ENCODE results near the gene RGPD3.
"Not testable (repeated sequence)": the region's sequence is repeated elsewhere in the genome, so short reads cannot be mapped to it uniquely, and the experiment has no call there.

RGPD3 gene

DNA sequence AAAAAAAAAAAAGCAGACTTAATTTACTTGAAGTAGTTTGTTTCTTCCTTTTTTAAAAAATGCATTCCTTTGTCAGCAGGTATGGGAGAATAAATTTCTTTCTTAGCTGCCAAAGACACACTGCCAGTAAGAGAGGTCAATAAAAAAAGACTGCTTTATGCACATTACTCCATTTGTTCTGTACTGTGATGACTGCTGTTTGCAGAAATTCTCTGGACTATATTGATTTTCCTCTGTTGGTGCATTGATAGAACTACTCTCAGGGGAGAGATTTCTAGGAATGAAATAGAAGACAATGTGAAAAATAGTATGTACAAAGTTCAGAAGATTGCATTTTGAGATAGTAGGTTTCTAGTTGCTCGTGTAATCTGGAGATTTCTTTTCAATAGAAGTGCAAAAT, 11.3 kb upstream of the RGPD3 start:
- not testable (repeated sequence) for DNase-seq

- DNase-seq: not testable (repeated sequence)
Measured at GRCh38 chr2:106477647-106478046, 9.4 kb upstream of the RGPD3 start.

DNA sequence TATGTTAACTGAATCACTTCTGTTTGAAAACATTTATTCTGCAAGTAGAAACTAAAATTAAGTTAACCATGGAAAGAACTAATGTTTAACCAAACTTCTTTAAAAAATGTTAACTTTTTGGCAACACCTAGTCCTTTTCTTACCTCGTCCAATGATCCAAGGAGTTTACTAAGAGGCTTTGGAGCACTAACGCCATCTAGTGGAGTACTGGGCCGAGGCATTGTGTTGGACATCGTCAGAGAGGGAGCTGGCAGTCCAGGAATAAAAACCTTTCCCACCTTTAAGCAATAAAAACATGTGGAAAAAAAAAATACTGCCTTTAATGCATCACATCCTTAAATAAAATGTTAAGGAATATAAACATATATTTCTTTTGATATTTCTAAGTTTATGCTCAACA, 2.4 kb upstream of the RGPD3 start:
- not testable (repeated sequence) for DNase-seq

GRCh38 chr2:106467516-106467915, 697 bp downstream of the RGPD3 start:
- not testable (repeated sequence) for DNase-seq

DNA sequence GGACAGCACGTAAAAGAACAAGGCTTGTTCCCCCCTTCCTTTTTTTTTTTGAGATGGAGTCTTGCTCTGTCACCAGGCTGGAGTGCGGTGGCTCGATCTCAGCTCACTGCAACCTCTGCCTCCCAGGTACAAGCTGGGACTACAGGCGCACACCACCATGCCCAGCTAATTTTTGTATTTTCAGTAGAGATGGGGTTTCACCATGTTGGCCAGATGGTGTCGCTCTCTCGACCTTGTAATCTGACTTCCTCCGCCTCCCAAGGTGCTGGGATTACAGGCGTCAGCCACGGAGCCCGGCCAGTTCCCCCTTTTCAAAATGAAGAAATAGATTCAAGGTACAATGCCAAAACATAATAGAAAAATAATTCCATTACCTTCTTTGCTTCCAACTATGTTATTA, 6.3 kb downstream of the RGPD3 start:
- DNase-seq: not testable (repeated sequence)

DNA sequence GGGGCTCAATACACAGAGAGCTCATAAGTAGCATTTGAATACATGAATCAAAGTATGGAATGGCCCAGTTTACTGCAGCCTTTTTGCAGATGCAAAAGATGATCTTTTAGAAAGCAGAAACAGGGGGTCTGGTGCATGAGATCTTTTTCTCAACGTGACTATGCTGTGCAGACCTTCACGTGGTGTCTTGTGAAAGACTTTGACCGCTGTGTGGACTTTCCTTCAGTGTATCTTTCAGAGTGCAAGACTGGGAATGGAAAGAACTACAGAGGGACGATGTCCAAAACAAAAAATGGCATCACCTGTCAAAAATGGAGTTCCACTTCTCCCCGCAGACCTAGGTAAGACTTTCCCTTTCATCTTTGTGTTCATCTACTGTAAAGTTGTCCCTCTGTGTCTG, 77.5 kb downstream of the RGPD3 start:
- not testable (repeated sequence) for DNase-seq

- not testable (repeated sequence) for DNase-seq
Measured at GRCh38 chr2:106388814-106389410, 79.3 kb downstream of the RGPD3 start.

- not testable (repeated sequence) for DNase-seq
Measured at GRCh38 chr2:106384548-106384947, 83.7 kb downstream of the RGPD3 start.

DNA sequence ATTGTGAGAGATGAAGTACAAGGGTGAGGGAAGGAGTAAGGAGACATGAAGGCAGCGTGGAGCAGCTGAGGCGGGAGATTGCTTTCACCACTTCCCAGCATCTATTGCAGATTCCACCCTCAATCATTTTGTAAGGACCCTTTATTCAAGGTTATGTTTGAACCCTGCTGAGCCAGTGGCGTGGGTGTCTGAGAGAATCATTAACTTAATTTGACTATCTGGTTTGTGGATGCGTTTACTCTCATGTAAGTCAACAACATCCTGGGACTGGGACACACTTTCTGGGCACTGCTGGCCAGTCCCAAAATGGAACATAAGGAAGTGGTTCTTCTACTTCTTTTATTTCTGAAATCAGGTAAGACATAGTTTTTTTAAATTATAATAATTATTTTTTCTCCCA, 86.3 kb downstream of the RGPD3 start:
- not testable (repeated sequence) for DNase-seq

- DNase-seq: not testable (repeated sequence)
Measured at GRCh38 chr2:106379567-106379966, 88.6 kb downstream of the RGPD3 start.

DNA sequence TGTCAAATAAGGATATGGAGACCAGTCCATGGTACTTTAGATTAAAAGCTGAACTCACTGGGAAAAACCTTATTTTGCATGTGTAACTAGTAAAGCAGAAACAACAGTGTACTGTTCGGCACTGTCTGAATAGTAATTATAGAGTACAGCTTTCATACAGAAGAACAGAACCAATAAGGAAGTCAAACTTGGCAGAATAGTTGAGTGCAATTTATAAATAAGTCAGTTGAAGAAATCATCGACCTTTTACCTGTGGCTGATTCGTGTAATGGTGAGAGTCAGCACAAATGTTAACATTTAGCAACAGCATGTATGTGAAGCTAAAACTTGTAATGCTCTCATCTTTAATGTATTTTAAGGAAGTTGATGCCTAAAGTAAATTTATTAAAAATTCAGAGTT, 99.0 kb downstream of the RGPD3 start:
- not testable (repeated sequence) for DNase-seq

GRCh38 chr2:106366204-106366885, 101.9 kb downstream of the RGPD3 start:
- no peak for DNase-seq

DNA sequence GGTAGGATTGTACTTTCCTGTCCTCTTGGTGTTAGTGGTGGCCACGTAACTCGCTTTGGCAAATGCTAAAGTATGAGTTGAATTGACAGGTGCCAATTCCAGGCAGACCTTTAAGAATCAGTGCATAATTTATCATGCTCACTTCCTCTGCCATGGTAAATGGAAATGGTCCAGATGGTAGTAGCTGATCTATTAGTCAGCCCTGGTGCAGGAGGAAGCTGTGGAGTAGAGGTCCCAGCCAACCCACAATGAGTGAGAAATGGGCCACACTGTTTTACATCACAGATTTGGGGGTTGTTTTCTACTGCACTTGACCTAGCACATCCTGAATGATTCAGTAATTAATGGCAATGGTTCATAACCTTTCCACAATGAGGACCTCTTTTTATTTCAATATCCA, 104.4 kb downstream of the RGPD3 start:
- no peak for DNase-seq

DNA sequence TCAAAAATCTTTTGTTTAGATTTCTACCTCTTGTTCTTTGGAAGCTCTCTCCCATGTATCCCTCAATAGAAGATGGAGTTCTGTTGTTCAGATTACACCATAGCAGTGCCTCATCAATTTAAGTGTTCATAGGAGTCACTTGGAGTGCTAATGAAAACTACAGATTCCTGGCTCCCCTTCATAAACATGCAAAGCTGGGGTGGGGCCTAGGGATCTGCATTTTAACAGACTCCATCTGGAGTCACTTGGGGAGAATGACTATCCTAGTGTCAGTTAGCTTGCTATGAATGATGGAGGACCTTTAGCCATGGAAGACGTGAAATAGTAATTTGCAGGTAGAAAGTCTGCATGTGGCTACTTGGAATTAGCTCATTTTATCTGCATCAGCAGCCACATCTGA, 105.4 kb downstream of the RGPD3 start:
- no peak for DNase-seq

DNA sequence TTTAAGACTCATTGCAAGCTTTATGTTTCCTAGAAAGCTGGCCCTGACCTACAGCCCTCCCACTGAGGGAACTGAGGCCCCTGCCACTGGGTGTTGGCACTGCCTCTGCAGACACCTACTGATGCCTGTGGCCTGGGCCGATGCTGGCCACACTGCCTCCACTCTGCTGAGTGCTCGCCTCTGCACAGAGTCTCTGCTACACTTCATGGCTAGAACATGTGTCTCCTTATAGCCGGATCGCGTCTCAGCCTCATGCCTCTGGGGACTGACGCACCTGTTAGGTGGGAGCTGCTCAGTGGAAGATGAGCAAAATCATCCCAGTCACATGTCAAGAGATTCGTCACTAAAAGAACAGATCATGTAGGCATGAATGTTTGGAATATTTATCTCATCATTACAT, 108.7 kb downstream of the RGPD3 start:
- DNase-seq: no peak

DNA sequence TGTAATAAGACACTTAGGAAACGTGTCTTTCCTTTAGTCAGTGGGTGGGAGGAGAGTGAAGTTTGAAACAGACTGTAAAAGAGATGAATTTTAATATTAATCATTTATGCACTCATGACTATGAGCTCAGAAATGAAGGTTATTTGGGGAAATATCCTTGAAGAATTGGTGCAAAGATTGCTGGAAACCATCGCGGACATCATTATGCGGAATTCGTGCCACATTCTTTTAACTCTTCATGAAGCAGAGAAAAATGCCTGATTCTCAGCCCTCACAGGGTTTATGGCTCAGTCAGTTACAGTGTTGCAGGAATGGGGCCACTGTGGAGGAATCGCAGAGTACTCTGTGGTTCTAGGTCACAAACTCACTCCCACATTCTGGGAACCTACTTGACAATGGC, 109.7 kb downstream of the RGPD3 start:
- DNase-seq: no peak

DNA sequence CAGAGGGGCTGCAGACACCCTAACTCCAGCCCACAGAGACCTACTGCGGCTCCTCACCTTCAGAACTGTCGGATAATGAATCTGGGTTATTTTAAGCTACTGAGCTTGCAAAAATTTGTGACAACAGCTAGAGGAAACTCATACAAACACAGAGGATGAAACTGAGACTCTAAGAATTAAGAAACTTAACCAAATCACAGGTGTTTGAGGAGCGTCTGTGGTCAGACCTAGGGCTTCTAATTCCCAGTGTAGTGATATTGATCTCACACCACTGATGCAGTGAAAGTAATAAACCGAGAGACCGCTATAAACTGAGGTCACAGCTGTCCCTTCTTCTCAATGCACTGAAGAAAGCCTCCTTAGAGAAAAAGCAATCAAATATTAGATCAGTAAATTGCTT, 110.1 kb downstream of the RGPD3 start:
- no peak for DNase-seq

GRCh38 chr2:106356291-106356690, 111.9 kb downstream of the RGPD3 start:
- DNase-seq: no peak

GRCh38 chr2:106353676-106354075, 114.5 kb downstream of the RGPD3 start:
- DNase-seq: no peak

DNA sequence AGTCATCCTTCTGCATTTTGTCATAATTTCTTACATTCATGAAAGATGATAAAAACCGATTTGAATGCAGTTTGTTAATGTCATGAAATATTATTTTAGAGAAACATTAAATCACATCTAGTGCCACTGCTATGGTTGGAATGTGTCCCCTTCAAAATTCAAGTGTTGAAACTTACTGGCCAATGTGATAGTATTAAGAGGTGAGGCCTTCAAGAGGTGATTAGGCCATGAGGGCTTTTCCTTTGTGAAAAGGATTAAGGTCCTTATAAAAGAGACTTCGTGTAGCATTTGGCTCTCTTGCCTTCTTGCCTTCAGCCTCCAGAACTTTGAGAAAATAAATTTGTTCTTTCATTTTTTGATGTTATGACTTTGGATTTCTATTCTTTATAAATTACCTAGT, 117.2 kb downstream of the RGPD3 start:
- no peak for DNase-seq

GRCh38 chr2:106344302-106344701, 123.9 kb downstream of the RGPD3 start:
- DNase-seq: no peak

DNA sequence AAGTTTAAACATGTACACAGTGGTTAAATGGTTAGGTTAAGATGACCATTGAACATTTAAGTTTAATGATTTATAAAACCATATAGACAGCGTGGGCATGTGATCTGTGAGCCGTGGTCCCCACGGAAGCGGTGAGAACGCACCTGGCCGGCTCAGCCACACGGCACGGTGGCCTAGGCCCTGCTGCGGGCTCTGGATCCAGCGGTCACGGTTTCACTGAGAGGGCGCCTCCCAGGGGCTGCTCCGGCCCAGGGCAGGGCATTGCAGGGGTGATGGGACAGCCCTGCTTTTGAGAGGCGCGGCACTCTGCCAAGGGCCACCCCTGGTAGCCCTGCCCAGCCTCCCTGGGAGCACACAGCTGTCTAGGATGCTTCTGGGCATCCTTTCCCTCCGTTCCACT, 124.9 kb downstream of the RGPD3 start:
- DNase-seq: no peak

DNA sequence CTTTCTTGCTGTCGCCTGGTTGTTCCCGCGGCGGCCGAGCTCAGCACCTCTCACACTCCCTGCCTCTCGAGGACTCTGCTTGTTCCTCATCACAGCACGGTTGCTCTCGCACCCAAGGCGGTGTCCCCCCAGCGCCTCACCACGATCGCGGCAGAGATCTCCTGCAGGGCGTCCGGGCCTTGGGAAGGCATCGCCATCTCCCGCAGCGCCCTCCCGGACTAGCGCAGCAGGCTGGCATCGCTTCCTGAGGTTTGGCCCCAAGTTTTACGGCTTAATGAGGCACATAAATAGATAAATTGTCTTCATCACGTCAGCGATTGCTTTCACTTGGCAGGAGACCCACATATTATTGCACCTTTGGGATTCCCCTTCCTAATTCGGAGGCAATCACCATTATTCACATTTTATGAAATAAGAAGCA, 125.4 kb downstream of the RGPD3 start:
- DNase-seq: no peak

- no peak for DNase-seq
Measured at GRCh38 chr2:106341666-106342065, 126.5 kb downstream of the RGPD3 start.
